HL-60 (cell line): ENCODE data around the gene GFY.

Experiments
- CTCF ChIP-seq: IDR thresholded peaks from one replicate; pipeline ENCODE4 v1.5.1; 2011; ENCODE audit warnings: low read length, control low read depth, inconsistent platforms; ENCODE audit not compliant: insufficient read depth
- GABPA ChIP-seq: IDR thresholded peaks from 2 replicates; pipeline ENCODE4 v1.6.1; 2012; ENCODE audit warnings: low read depth
- POLR2AphosphoS5 ChIP-seq: IDR thresholded peaks from 2 replicates; pipeline ENCODE4 v1.6.1; 2012; ENCODE audit warnings: low read depth
- SPI1 ChIP-seq: IDR thresholded peaks from 2 replicates; pipeline ENCODE4 v1.6.1; 2012; ENCODE audit warnings: low read depth, mild to moderate bottlenecking, borderline replicate concordance

DNA sequence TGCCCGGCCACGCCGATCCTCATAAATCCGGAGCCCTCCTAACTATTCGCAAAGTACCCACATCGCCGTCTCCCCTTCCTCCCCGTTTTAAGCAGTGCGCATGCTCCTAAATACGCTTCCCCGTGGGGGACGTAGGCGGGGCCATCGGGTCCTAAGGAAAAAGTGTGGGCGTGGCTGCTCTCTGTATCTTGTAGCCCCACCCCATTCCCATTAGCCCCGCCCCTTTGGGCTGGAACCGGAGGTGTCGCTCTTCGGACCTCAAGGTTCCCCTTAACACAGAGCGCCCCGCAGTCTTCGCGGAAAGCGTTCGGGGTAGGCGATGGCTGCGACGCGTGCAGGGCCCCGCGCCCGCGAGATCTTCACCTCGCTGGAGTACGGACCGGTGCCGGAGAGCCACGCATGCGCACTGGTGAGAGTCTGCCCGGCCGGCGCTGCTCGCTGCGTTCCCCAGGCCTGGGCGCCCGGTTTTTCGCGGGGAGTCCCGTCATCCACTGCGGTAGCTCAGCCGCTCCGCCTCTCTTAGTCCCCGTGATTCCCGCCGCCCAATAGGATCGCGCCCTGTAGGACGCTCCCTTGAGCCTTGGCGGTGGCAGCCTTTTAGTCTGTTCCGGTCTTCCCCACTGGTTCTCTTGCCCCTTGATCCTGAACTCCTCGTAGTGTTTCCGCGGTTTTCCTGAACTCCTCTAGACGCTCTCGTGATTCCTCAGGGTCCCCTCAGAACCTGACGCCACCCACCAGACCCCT is 28.0 kb downstream of the GFY start, which contains the start of gene ALDH16A1:
- TF ChIP-seq CTCF: no peak
- peak; percentile 93 for TF ChIP-seq POLR2AphosphoS5
- TF ChIP-seq SPI1: 0 out of 2 replicates have a peak, but pooled peaks have one; percentile 11
- no peak for TF ChIP-seq GABPA
